ENCODE measurements around the gene DOCK10. TPM values are rescaled to one million over a fixed set of nuclear protein-coding genes. Genes with fewer than 3 reads are reported as not detected.

Gene DOCK10
- polyA plus RNA-seq, 1 donor (not counting 4 experiments of a cell fraction or from before 2014, with no cell fraction given), result 2.5 TPM

DNA sequence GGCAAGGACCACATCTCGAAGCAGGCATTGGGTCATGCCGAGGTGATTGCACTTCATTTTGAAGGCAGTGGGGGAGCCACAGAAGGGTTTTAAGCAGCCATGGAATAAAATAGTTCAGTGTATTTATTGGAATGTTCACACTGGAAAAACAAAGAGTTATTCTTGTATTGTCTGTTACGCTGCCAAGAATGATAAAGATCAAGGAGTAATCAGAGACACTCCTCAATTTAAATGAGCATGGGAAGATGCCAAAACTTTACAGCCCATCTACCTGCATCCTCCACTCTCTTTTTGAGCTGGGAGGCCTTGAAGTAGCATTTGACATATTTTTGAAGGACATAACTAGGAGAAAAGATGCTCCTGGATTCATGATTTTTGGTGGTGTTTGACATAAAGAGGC, 112.8 kb downstream of the DOCK10 start:
- no peak for TF ChIP-seq EZH2 (IDR thresholded peaks at IDR 0.05; ENCODE audit: low read length)
- TF ChIP-seq, protein P1, sequence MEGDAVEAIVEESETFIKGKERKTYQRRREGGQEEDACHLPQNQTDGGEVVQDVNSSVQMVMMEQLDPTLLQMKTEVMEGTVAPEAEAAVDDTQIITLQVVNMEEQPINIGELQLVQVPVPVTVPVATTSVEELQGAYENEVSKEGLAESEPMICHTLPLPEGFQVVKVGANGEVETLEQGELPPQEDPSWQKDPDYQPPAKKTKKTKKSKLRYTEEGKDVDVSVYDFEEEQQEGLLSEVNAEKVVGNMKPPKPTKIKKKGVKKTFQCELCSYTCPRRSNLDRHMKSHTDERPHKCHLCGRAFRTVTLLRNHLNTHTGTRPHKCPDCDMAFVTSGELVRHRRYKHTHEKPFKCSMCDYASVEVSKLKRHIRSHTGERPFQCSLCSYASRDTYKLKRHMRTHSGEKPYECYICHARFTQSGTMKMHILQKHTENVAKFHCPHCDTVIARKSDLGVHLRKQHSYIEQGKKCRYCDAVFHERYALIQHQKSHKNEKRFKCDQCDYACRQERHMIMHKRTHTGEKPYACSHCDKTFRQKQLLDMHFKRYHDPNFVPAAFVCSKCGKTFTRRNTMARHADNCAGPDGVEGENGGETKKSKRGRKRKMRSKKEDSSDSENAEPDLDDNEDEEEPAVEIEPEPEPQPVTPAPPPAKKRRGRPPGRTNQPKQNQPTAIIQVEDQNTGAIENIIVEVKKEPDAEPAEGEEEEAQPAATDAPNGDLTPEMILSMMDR (optimal IDR thresholded peaks at IDR 0.05 in 1 of 3, IDR thresholded peaks at IDR 0.05 in 1 of 3, conservative IDR thresholded peaks at IDR 0.05 in 1 of 3; ENCODE audit: extremely low read depth in 1 of 3, insufficient read depth in 2 of 3, low read length in 3 of 3), result no peak
- Histone ChIP-seq H3K9ac (ENCODE audit: control insufficient read depth, extremely low read depth, insufficient read depth, low read length) (no peak overlapping the region), H2AFZ (ENCODE audit: control insufficient read depth, low read length) (no peak overlapping the region), H3K4me3 (ENCODE audit: control insufficient read depth in 2 of 3, extremely low read depth in 1 of 3, insufficient read depth in 2 of 3, low read depth in 1 of 3, low read length in 3 of 3) (no peak overlapping the region), H3K9me3 (ENCODE audit: control insufficient read depth, low read depth, low read length) (no peaks in the 10 kb centered on the region), H4K20me1 (ENCODE audit: control insufficient read depth, extremely low read depth, insufficient read depth, low read length) (no peaks in the 10 kb centered on the region), H3K4me2 (ENCODE audit: control insufficient read depth, extremely low read depth, insufficient read depth, low read depth, low read length) (no peak overlapping the region), H3K79me2 (ENCODE audit: control insufficient read depth, insufficient read depth, low read length) (no peaks in the 10 kb centered on the region), H3K27ac (ENCODE audit: control insufficient read depth, insufficient read depth, low read length) (no peak overlapping the region), H3K9me1 (ENCODE audit: control insufficient read depth, extremely low read depth, insufficient read depth, low read length) (no peaks in the 10 kb centered on the region), H3K27me3 (ENCODE audit: control insufficient read depth, extremely low read depth, insufficient read depth, low read length) (no peaks in the 10 kb centered on the region), H3K4me1 (ENCODE audit: control insufficient read depth, extremely low read depth, insufficient read depth, low read length) (no peaks in the 10 kb centered on the region), H3K36me3 (ENCODE audit: control insufficient read depth in 2 of 2, extremely low read depth in 1 of 2, insufficient read depth in 2 of 2, low read length in 2 of 2) (no peaks in the 10 kb centered on the region)
- dilution Hi-C loops (cut with MboI; ENCODE audit: extremely low pct_ligation_motif_present, low sequenced_read_pairs), result no loop called here
- DNase-seq (ENCODE audit: low read depth, low spot score), result no peak
- no peak for FAIRE-seq

DNA sequence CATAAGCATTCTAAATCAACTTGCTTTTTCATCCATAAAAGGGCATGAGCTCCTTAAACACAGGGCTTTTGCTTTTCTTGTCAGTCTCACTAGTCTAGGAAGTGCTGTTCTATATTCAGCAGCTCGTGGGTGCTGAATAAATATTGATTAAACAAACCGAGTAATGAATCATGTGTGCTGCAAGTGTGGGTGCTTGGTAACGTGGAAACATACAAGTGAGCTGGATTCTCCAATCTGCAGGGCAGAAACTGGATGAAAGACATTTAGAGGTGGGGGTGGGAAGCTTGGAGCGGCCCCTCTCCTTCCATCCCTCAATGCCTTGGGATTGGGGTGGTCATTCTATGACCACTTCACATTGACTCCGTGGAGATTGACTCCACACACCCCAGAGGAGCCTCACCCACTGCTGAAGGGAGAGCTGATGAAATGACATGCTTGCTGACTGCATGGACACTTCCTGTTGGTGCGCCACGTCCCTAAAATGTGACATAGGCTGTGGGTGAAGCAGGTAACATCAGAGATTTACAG, 114.6 kb downstream of the DOCK10 start:
- Histone ChIP-seq H3K27ac (ENCODE audit: control insufficient read depth, insufficient read depth, low read length) (no peak overlapping the region), H3K9me1 (ENCODE audit: control insufficient read depth, extremely low read depth, insufficient read depth, low read length) (no peaks in the 10 kb centered on the region), H3K36me3 (ENCODE audit: control insufficient read depth in 2 of 2, extremely low read depth in 1 of 2, insufficient read depth in 2 of 2, low read length in 2 of 2) (no peaks in the 10 kb centered on the region), H3K4me1 (ENCODE audit: control insufficient read depth, extremely low read depth, insufficient read depth, low read length) (no peaks in the 10 kb centered on the region), H3K4me3 (ENCODE audit: control insufficient read depth in 2 of 3, extremely low read depth in 1 of 3, insufficient read depth in 2 of 3, low read depth in 1 of 3, low read length in 3 of 3) (no peak overlapping the region), H3K4me2 (ENCODE audit: control insufficient read depth, extremely low read depth, insufficient read depth, low read depth, low read length) (no peak overlapping the region), H4K20me1 (ENCODE audit: control insufficient read depth, extremely low read depth, insufficient read depth, low read length) (no peaks in the 10 kb centered on the region), H3K79me2 (ENCODE audit: control insufficient read depth, insufficient read depth, low read length) (no peaks in the 10 kb centered on the region), H3K27me3 (ENCODE audit: control insufficient read depth, extremely low read depth, insufficient read depth, low read length) (no peaks in the 10 kb centered on the region), H3K9ac (ENCODE audit: control insufficient read depth, extremely low read depth, insufficient read depth, low read length) (no peak overlapping the region), H3K9me3 (ENCODE audit: control insufficient read depth, low read depth, low read length) (no peaks in the 10 kb centered on the region), H2AFZ (ENCODE audit: control insufficient read depth, low read length) (no peak overlapping the region)
- DNase-seq (ENCODE audit: low read depth, low spot score) (no peak), FAIRE-seq (no peak)
- TF ChIP-seq EZH2 (IDR thresholded peaks at IDR 0.05; ENCODE audit: low read length), result no peak
- TF ChIP-seq, protein P1 (optimal IDR thresholded peaks at IDR 0.05 in 1 of 3, IDR thresholded peaks at IDR 0.05 in 1 of 3, conservative IDR thresholded peaks at IDR 0.05 in 1 of 3; ENCODE audit: extremely low read depth in 1 of 3, insufficient read depth in 2 of 3, low read length in 3 of 3), result no peak
- dilution Hi-C loops (cut with MboI; ENCODE audit: extremely low pct_ligation_motif_present, low sequenced_read_pairs), result no loop called here
